Measurements from ENCODE around the gene TIRAP. TPM values are rescaled to one million over a fixed set of nuclear protein-coding genes. Genes with fewer than 3 reads are reported as not detected.

Gene TIRAP
- polyA plus RNA-seq, 1 of the 3 experiments (the other 2 are of a cell fraction): 5.5 TPM

DNA sequence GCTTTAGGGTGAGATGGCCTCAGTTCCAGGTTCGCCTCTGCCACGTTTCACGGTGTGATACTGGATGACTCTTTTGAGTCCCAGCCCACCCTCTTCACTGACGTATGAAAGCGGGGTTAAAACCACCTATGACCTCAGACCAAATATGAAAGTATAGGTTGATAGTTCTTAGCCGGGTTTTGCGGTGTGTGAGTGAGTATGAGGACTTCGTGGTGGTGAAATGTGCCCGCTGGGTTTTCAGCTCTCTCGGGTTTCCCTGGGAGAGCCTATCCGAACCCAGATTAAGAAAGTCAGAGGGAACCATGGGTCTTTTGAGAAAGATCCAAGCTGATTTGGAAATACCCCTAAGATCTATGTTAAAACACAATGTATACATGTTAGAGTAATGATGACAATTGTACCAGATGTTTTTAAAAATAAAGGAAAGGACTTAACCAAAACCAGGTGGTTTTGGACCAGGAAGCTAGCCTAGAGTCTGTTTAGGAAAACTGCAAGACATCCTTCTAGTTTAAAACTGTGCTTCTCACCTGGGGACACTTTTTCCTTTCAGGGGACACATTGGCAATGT lies 46.8 kb downstream of the TIRAP start:
- Histone ChIP-seq H3K27ac (ENCODE audit: low read depth in 2 of 2, low read length in 1 of 2) (no peak overlapping the region), H3K4me3 (ENCODE audit: low read depth in 2 of 2, low read length in 1 of 2) (no peak overlapping the region), H3K9me2 (no peaks in the 10 kb centered on the region), H3K36me3 (replicated peaks in 1 of 2; ENCODE audit: control insufficient read depth in 1 of 2, insufficient read depth in 2 of 2, low read length in 1 of 2) (no peaks in the 10 kb centered on the region), H3K9me3 (no peaks in the 10 kb centered on the region), H3K4me1 (ENCODE audit: control insufficient read depth in 1 of 2, insufficient read depth in 2 of 2, low read depth in 1 of 2, low read length in 1 of 2) (peaks cover 19 to 26% of the 10 kb centered on the region in 2 experiments; a peak in 3 of 4 replicates), H3F3A (replicated peaks; ENCODE audit: insufficient read depth) (peaks cover 16% of the 10 kb centered on the region), H3K4me2 (no peak overlapping the region), H4K20me1 (ENCODE audit: insufficient read depth) (no peaks in the 10 kb centered on the region), H3K27me3 (ENCODE audit: insufficient read depth) (no peaks in the 10 kb centered on the region), H2AFZ (ENCODE audit: low read depth) (no peak overlapping the region), H3K9ac (no peak overlapping the region), H3K79me2 (ENCODE audit: insufficient read depth) (no peaks in the 10 kb centered on the region; the same call in 1 of the 2 replicates)
- CTCF ChIA-PET: interaction anchor here (1.1 to 3.6 kb wide), 3 partner anchors 19 to 151 kb away, joined by 3 to 18 read pairs (median 3); no protein-coding TSS in a partner anchor
- DNase-seq: no peak
- TF ChIP-seq, protein P1, sequence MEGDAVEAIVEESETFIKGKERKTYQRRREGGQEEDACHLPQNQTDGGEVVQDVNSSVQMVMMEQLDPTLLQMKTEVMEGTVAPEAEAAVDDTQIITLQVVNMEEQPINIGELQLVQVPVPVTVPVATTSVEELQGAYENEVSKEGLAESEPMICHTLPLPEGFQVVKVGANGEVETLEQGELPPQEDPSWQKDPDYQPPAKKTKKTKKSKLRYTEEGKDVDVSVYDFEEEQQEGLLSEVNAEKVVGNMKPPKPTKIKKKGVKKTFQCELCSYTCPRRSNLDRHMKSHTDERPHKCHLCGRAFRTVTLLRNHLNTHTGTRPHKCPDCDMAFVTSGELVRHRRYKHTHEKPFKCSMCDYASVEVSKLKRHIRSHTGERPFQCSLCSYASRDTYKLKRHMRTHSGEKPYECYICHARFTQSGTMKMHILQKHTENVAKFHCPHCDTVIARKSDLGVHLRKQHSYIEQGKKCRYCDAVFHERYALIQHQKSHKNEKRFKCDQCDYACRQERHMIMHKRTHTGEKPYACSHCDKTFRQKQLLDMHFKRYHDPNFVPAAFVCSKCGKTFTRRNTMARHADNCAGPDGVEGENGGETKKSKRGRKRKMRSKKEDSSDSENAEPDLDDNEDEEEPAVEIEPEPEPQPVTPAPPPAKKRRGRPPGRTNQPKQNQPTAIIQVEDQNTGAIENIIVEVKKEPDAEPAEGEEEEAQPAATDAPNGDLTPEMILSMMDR (IDR thresholded peaks at IDR 0.05): no peak
- POLR2A ChIA-PET: interaction anchor here (0.6 to 1.5 kb wide), 2 partner anchors 10 to 30 kb away, joined by 3 to 4 read pairs; no protein-coding TSS in a partner anchor
- 94% methylated on average over 11 of the region's 11 CpGs for WGBS (ENCODE audit: low lambda C conversion rate)

- H2AFZ ChIP-seq (ENCODE audit: low read depth): no peak overlapping the region
- TF ChIP-seq, protein P2, sequence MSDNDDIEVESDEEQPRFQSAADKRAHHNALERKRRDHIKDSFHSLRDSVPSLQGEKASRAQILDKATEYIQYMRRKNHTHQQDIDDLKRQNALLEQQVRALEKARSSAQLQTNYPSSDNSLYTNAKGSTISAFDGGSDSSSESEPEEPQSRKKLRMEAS (IDR thresholded peaks at IDR 0.05; ENCODE audit: low read depth): no peak
- TF ChIP-seq, protein P1 (IDR thresholded peaks at IDR 0.05): no peak
- TF ChIP-seq MXI1 (IDR thresholded peaks at IDR 0.05; ENCODE audit: low read depth, low read length) (no peak), ZBTB33 (IDR thresholded peaks at IDR 0.05; ENCODE audit: borderline replicate concordance, low read depth) (no peak), USF2 (IDR thresholded peaks at IDR 0.05; ENCODE audit: borderline replicate concordance, low read depth, low read length) (no peak), RXRA (IDR thresholded peaks at IDR 0.05; ENCODE audit: borderline replicate concordance, low read depth) (no peak), FOSL2 (IDR thresholded peaks at IDR 0.05; ENCODE audit: borderline replicate concordance, low read depth) (no peak), SIN3A (IDR thresholded peaks at IDR 0.05; ENCODE audit: borderline replicate concordance, low read depth, low read length) (no peak)
- TF ChIP-seq, protein P3, sequence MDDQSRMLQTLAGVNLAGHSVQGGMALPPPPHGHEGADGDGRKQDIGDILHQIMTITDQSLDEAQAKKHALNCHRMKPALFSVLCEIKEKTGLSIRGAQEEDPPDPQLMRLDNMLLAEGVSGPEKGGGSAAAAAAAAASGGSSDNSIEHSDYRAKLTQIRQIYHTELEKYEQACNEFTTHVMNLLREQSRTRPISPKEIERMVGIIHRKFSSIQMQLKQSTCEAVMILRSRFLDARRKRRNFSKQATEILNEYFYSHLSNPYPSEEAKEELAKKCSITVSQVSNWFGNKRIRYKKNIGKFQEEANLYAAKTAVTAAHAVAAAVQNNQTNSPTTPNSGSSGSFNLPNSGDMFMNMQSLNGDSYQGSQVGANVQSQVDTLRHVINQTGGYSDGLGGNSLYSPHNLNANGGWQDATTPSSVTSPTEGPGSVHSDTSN (IDR thresholded peaks at IDR 0.05): no peak
- no peak for DNase-seq
- H3K9me3 ChIP-seq: no peaks in the 10 kb centered on the region
- no peak overlapping the region for H3K4me2 ChIP-seq
- H3K27ac ChIP-seq (ENCODE audit: low read depth in 2 of 2, low read length in 1 of 2): peak overlapping the region in 1 of 2 experiments; percentile 23; a peak in 1 of 4 replicates
- H3K36me3 ChIP-seq (replicated peaks in 1 of 2; ENCODE audit: control insufficient read depth in 1 of 2, insufficient read depth in 2 of 2, low read length in 1 of 2): no peaks in the 10 kb centered on the region
- CTCF ChIA-PET: no interaction called here
- no peaks in the 10 kb centered on the region for H3K27me3 ChIP-seq (ENCODE audit: insufficient read depth)
- H3F3A ChIP-seq (replicated peaks; ENCODE audit: insufficient read depth): peaks cover 18% of the 10 kb centered on the region
- H3K9me2 ChIP-seq: no peaks in the 10 kb centered on the region
- POLR2A ChIA-PET: interaction anchor here (1.5 kb wide), 1 partner anchor 12 kb away, joined by 3 read pairs; no protein-coding TSS in a partner anchor
- H3K4me1 ChIP-seq (ENCODE audit: control insufficient read depth in 1 of 2, insufficient read depth in 2 of 2, low read depth in 1 of 2, low read length in 1 of 2): peaks cover 22 to 30% of the 10 kb centered on the region in 2 experiments; a peak in 3 of 4 replicates
- H3K79me2 ChIP-seq (ENCODE audit: insufficient read depth): no peaks in the 10 kb centered on the region
- no peaks in the 10 kb centered on the region for H4K20me1 ChIP-seq (ENCODE audit: insufficient read depth)
- WGBS (ENCODE audit: low lambda C conversion rate): 100% methylated on average over 10 of the region's 13 CpGs
- no peak overlapping the region for H3K4me3 ChIP-seq (ENCODE audit: low read depth in 2 of 2, low read length in 1 of 2)
- no peak overlapping the region for H3K9ac ChIP-seq
Observed at GRCh38 chr11:126331286-126331685, 48.4 kb downstream of the TIRAP start.
